ENCODE data around the gene AKAP1.

DNA sequence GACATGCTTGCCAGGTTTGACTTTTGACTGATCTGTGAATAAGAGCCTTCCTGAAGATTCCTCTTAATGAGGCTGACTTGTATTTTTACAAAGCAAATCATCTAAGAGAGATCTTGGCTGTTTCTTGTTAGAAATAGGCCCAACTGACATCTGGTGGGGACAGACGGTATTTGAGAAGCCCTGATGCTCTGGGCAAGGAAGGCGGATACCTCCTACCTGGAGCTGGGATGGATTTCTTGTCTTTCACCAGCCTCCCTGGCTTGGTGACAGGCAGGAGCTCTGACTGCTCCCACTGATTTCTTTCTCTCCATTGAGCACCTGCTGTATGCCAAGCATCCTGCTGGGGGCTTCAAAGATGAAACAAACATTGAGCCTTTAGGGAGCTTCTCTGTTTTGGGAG, 40.4 kb downstream of the AKAP1 start:
- TF ChIP-seq CTCF (conservative IDR thresholded peaks at IDR 0.05; ENCODE audit: low read depth, low read length) (no peak), EZH2 (IDR thresholded peaks at IDR 0.05; ENCODE audit: low read length, unreplicated experiment) (no peak), EZH2phosphoT487 (IDR thresholded peaks at IDR 0.05; ENCODE audit: borderline replicate concordance, low read length) (no peak)
